Measurements from ENCODE around the gene PREX1.
"Not testable (repeated sequence)": the region's sequence is repeated elsewhere in the genome, so short reads cannot be mapped to it uniquely, and the experiment has no call there.

Gene PREX1, protein sequence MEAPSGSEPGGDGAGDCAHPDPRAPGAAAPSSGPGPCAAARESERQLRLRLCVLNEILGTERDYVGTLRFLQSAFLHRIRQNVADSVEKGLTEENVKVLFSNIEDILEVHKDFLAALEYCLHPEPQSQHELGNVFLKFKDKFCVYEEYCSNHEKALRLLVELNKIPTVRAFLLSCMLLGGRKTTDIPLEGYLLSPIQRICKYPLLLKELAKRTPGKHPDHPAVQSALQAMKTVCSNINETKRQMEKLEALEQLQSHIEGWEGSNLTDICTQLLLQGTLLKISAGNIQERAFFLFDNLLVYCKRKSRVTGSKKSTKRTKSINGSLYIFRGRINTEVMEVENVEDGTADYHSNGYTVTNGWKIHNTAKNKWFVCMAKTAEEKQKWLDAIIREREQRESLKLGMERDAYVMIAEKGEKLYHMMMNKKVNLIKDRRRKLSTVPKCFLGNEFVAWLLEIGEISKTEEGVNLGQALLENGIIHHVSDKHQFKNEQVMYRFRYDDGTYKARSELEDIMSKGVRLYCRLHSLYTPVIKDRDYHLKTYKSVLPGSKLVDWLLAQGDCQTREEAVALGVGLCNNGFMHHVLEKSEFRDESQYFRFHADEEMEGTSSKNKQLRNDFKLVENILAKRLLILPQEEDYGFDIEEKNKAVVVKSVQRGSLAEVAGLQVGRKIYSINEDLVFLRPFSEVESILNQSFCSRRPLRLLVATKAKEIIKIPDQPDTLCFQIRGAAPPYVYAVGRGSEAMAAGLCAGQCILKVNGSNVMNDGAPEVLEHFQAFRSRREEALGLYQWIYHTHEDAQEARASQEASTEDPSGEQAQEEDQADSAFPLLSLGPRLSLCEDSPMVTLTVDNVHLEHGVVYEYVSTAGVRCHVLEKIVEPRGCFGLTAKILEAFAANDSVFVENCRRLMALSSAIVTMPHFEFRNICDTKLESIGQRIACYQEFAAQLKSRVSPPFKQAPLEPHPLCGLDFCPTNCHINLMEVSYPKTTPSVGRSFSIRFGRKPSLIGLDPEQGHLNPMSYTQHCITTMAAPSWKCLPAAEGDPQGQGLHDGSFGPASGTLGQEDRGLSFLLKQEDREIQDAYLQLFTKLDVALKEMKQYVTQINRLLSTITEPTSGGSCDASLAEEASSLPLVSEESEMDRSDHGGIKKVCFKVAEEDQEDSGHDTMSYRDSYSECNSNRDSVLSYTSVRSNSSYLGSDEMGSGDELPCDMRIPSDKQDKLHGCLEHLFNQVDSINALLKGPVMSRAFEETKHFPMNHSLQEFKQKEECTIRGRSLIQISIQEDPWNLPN (N-terminal part only)

DNA sequence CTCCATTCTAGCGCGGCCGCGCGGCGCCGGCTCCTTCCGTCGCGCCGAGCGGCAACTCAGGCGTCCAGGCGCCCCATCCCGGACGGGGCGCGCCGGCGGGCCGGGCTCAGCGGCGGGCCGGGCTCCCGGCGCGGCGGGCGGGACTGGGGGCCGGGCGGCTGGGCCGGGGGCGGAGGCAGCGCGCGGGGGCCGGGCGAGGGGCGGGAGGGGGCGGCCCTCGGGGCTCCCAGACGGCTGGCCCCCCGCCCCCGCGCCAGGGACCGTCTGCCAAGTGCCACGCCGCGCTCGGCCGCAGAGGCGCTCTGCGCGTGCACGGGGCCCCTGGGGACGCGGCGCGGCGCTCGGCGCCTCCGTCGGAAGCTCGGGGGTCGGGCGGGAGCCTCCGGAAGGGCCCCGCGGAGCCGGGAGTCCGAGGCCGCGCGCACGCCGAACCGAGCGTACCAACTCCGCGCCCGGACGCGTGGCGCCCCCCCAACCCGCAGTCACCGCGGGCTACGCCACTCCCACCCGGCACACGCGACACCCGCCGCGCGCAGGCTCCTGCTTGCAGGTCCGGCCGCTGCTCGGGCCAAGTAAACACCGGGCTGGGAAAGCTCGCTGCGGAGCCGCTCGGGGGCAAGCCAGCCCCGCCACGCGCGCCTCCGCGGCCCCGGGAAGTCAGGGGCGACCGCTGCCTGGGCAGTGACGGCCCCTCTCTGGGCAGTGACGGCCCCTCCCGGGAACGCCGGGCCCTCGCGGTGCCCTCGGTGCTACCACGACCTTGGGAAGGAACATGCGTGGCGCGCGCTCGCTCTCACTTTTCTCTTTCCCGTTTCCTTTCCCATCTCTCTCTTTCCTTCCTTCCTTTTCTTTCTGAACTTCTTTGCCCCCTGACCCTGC, at the start of gene PREX1:
Gene PREX1 (minus strand): TSS at position 145 of the 879 bp plus-strand sequence. CDS start 139 bp downstream, at position 6.
- peak; percentile 82 for DNase-seq

DNA sequence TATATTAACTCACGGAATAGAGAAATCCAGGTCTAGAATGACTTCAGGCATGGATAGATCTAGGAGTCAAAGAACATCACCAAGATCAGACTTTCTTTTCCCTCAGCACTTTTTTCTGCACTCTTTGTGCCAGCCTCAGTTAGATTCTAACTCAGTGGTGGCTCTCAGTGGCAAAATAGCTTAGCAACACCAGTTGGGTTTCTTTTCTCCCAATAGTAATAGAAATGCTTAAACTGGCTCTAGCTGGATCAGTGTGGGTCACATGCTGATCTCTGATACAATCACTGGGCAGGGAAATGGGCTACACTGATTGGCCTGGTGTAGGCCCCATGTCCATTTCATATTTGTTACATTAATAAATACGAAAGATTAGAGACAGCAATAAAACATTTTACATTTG, 49.5 kb upstream of the PREX1 start:
- no peak for DNase-seq

DNA sequence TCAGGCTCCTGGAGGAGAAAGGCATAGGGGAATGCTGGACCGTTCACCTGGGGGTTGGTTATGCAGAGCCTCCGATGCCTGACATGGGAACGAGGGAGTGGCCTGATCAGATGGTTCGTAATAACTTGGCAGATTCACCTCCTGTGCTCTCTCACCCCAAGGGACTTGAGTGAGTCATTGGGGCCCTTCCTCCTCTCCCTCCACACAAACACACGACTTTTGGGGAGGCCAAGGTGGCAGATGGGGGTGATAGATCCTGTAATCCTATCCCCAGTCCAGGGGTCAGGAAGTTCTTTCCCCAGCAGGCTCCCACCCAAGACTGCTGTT, 48.1 kb upstream of the PREX1 start:
- no peak for DNase-seq

DNA sequence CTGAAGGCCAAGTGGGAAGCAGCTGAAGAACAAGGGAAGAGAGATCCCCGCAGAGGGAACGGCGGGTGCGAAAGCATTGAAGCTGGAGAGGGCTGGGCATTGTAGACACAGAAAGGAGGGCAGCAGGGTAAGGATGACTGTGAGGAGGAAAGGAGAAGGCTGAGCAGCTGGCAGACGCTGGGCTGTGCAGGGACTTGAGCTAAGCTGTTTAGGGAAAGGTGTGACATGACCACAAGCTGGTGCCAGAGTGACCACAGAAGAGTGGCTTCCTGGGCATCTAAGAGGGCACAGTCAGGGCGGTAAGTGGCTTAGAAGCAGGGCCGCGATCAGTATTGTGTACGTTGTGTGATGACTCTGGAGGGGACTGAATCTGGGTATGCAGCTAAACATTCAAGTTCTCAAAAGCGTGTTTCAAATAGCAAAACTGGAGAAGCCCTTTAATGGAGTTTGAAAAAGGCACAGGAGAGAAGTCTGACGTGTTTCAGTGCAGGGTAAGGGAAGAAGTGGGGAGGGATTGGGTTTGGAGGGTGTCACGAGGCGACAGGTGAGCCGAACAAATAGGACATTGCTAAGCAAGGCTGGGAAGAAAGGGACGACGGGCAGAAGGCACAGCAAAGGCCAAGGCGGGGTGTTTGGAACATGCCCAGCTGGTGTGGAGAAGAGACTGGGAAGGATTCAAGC, 47.6 kb upstream of the PREX1 start:
- no peak for DNase-seq

DNA sequence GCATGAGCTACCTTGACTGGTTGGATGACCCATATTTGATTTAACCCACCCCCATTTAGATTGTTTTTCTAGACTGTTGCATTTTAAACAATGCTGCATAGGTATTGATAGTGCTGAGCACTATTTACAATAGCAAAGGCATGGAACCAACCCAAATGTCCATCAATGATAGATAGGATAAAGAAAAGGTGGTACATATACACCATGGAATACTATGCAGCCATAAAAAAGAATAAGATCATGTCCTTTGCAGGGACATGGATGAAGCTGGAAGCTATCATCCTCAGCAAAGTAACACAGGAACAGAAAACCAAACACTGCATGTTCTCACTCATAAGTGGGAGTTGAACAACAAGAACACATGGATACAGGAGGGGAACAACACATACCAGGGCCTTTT, 41.6 kb upstream of the PREX1 start:
- not testable (repeated sequence) for DNase-seq

DNA sequence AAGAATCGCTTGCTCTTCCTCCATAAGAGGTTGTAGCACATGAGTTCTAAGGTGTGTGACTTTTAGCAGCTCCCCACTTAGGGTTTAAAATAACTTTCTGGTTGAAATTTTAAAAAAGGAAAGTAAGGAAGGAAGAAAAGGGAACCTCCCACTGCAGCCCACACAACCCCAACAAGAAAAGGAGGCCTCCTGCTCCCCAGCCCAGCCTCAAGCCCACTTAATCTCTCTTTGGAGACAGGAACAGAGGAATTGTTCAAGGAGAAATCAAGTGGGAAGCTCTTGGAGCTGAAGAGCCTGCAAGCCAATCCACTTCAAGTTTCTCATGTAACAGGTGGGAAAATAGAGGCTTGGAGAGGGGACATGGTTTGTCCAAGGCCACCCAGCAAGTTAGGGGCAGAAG, 39.1 kb upstream of the PREX1 start:
- DNase-seq = no peak

DNA sequence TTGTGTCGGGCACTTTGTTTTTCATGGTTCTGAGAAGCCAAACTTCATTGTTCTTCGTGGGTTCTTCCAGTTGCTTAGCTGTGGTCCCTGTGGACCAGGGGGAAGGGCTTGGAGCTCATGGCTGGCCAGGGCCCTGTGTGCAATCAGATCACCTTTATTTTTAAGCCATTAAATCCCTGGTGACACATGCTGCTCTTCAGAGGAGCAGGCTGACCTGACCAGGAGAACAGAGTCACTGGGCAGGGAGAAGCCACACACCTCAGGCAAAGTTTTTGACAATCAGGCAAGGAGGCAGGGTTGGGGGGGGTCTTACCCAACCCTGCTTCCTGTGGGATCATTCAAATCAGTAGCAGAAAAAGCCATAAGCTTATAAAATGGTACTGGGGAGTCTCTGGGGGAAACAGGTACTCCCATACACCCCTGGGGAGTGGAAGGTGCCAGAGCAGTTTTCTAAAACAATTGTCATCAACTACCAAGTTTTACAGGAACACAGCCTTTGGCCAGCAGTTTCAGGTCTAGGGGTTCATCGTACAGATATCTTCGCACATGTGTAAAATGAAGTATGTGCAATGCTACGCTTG, 37.0 kb upstream of the PREX1 start:
- no peak for DNase-seq

DNA sequence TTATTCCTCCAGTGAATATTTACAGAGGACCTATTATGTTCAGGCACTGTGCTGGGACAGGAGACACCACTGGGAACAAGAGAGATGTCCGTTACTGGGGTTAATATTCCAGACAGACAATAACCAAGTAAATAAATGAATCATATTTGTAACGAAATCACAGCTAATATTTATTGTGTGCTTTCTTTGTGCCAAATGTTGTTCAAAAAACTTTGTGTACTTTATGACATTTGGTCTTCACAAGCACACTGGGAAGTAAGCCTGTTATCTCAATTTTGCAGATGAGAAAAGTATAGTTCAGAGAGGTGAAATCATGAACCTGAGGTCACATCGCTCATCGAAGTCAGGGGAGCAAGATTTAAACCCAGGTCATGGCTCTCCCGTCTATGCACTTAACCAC, 36.5 kb upstream of the PREX1 start:
- DNase-seq = no peak

DNA sequence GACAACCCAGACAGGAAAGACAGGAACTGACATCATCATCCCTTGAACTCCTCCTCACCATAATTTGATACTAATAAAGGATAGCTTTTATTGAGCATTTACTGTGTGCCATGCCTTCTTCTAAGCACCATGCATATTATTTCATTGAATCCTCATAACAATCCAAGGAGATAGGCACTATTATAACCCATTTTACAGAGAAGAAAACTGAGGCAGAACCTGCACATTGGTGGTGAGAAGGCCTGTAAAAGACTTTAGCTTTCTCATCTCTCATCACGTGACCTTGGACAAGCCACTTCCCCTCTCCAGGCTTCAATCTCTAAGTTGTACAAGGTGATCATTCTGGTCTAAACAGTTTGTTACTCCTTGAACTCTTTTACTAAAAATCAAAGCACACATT, 34.5 kb upstream of the PREX1 start:
- no peak for DNase-seq

DNA sequence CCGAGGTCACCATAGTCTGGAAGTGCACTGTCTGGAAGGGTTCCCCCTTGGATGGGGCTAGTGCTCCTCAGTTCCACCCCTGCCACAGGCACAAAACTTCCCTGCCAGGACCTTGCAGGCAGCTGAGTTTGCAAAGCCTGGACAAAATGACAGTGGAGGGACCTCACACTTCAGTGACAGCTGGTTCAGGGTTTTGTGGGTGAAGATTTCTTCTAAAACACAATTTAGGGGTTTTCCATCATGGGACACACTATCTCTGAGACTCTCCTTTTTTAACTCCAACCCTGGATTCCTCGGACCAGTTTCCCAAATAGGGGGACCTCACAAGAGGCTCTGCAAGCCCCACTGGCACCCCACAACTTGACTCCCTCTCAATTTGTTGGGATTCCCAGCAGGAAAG, 33.6 kb upstream of the PREX1 start:
- no peak for DNase-seq

DNA sequence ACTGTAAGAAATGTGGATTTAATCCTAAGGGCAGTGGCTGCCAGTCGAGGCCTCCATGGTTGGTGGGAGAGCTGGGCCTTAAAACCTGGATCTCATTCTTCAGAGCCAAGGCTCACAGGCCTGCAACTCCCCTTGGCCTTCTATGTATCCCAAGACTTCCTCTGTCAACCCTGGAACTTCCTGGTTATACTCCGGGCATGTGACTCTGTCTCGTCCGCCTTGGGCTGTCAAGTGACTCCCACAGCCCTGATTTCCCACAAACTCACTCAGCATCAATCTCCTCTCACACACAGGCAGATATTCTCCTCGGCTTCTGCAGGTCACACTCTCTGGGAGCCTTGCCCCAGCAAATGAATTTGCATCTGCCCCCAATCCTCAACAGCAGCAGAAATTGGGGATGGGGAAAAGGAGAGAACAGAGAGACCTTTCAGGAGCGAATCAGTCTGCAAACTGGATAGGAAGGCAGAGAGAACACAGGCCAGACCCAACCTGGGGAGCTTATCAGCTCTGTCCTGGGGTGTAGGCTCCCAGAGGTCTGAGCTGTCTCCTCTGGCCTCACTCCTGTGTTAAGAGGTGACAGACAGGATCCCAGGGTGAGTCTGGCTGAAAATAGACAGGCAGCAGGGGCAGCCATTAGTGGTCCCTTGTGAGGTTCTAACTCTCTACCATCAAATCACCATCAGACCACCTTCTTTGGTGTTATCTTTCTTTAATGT, 30.4 kb upstream of the PREX1 start:
- DNase-seq = no peak

DNA sequence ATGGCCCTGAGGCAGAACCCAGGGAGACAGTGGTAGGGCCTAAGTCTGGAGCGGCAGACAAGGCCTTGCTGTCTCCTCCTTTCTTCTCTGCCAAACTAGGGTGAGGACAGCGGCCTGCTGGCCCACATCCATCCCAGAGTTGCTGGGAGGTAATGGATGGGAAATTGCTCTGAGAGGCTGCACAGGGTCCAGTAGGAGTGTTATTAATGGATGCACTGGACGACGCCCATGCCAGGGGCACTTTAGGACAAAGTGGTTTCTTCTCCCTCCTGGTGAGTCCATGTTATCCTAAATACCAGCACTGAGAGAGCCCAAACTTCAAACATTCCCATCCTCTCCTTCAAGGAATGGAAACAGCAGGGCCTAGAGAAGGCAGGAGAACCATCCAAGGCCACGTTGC, 28.3 kb upstream of the PREX1 start:
- no peak for DNase-seq

DNA sequence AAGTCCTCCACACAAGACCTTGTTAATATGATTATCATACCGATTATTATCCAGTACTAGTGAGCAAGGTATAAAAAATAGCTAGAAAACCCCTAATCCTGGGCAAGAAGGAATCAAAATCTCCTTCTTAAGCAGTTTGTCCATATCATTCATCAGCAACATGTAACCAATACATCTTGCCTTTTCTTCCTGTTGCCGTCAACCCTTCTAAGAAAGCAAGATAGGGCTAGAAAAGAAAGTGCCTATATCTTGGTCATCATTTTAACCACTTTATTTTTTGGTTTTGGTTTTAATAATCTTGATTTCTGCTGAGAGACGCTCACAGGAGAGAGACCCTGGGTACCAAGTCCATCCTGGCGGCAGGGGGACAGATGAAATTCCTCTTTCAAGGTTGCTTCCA, 27.2 kb upstream of the PREX1 start:
- no peak for DNase-seq

DNA sequence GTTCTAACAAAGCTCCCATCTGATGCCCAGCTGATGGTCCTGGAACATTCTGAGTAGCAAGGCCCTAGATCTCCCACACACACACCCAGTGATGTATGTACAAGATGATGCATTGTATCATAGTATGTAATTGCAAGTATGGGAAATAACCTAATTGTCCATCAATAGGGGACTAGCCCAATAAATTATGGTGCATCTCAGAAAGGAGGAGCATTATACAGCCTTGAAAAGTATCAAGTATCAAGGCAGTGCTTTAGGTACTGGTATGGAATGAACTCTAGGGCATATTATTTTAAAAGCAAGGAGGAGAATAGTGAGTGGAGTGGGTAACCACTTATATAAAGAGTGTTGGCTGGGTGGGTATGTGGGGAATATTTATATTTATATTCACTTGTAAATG, 24.8 kb upstream of the PREX1 start:
- no peak for DNase-seq

DNA sequence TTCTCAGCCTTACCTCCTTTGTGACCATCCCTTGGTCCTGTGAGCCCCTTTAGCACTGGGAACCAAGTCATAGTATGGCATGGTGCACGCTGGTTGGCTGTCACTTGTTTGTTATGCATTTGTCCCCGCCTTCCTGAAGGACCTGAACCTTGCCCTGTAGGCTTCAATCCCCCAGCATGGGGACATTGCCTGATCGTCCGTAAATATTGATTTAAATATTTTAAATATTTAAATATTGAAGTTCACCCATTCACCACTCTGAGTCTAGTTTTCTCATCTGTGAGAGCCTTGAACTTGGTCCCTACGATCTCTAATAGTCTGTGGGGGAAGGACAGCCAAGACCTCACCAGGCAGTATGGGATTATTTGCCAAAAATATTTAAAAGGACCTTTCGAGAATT, 23.8 kb upstream of the PREX1 start:
- DNase-seq = no peak

DNA sequence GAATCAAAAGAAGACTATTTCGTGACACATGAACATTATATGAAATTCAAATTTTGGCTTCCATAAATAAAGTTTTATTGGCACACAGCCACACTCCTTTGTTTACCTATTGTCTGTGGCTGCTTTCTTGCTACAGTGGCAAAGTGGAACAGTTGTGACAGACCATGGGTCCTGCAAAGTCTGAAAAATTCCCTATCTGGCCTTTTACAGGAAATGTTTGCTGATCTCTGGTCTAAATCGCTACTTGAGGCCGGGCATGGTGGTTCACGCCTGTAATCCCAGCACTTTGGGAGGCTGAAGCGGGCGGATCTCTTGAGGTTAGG, 23.1 kb upstream of the PREX1 start:
- DNase-seq = no peak

DNA sequence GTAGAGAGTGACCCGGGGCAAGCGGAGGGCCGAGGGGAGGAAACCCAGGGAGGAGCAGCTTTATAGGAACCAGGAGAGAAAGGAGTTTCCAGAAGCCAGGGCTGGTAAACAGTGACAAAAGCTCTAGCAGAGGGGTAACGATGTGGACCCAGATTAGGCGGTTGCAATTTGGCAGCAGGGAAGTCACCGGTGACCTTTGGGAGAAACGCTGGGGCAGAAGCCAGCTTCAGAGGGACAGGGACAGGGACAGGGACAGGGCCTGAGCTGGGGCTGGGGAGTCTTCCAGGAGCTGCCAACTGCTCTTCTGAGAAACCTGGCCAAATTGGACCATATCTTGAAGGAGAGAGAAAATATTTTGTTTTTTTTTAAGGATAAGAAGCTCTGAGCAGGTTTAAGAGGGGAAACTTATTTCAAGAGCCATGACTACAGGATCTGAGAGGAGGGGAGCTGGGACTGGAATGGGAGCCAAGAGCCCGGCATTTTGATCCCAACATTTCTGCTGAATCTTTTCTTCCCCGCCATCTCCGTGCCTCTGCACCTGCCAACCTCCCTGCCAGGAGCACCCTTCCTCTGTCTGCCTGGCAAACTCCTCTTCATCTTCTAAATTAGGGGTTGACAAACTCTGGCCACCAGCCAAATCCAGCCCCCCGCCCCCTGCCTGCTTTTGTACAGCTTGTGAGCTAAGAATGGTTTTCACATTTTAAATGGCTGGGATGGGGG, 22.6 kb upstream of the PREX1 start:
- no peak for DNase-seq

DNA sequence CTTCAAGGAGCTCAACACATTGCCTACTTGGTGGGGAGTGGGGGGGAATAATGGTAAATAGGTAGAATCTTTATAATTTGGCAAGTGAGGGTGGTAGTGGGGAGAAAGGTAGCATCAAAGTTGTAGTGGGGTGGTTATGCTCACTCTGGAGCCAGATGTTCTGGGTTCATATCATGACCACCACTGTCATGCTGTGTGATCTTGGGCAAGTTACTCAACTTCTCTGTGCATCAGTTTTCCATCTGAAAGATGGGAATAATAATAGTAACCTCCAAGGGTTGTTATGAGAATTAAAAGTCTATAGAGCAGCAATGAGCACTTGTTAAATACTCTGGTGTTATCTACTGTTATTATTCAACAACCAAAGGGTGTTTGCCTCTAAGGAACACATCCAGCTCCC, 22.0 kb upstream of the PREX1 start:
- no peak for DNase-seq

DNA sequence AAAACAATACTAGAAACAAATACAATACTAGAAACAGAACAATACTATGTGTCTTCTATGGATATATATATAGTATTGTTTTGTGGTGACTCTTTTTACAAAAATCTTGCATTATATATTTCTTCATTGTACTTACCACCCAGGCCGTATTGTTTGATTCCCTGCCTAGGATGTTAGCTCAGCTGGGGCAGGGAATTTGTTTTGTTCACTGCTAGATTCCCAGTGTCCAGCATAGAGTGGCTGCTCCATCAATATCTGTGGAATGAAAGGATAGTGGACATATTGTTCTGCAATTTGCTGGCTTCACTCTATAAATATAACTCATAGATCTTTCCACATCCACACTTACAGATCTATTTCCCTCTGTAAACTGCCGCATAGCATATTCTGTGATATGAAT, 21.5 kb upstream of the PREX1 start:
- no peak for DNase-seq

DNA sequence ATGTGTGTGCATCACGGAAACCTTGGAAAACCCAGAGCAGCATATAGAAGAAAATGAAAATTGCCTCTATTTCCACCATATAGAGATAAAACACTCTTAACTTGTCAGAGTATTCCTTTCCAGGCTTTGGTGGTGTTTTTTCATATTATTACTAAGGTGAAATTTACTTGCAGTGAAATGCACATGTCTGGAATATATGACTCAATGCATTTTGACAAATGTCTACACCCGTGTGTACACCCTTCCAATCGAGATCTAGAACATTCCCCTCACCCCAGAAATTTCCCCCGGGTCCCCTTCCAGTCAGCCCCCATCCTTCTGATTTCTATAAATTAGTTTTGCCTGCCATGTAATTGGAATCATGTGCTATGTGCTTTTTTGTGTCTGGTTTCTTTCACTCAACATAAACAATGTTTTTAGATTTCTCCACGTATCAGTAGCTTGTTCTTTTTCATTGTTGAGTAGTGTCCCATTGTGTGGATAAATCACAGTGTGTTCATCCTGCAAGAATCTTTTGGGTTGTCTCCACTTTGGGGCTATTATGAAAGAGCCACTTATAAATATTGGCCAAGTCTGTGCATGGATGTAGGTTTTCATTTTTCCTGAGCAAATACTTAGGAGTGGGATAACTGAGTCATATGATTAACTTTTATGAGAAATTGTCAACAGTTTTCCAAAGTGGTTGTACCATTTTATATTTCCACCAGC, 19.9 kb upstream of the PREX1 start:
- no peak for DNase-seq

Measured in activated CD4-positive, alpha-beta T cell treated with anti-CD3 and anti-CD28 coated beads, Interleukin-2, amount 50 U/mL, for 1 hour (primary cell).